ENCODE measurements around the gene XCR1. TPM values are rescaled to one million over a fixed set of nuclear protein-coding genes. Genes with fewer than 3 reads are reported as not detected.

Gene XCR1
- total and polyA plus RNA-seq, 2 donors (not counting 1 experiment from before 2014, with no cell fraction given): 0.01 TPM; not detected in 1

DNA sequence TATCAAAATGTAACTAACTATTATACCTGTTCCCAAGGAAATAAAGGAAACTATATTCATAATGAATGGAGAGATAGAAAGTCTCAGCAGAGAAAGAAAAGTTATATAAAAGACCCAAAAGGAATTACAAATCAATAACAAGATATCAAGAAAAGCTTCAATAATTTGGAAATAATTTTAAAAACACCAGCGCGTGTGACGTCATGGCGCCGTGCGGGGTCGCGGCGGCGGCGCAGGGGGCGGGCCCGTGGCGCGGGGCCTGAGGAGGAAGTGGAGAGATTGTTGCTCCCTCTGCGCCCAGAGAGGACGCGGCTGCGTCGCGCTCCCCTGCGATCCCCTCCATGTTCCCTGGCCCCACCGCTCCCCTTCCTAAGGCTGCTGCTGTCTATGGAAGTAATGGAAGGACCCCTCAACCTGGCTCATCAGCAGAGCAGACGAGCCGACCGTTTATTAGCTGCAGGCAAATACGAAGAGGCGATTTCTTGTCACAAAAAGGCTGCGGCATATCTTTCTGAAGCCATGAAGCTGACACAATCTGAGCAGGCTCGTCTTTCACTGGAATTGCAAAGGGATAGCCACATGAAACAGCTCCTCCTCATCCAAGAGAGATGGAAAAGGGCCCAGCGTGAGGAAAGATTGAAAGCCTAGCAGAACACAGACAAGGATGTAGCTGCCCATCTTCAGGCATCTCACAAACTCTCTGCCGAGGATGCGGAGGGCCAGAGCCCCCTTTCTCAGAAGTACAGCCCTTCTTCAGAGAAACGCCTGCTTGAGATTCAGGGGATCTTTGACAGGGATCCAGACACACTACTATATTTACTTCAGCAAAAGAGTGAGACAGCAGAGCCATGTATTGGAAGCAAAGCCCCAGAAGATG is 4.1 kb downstream of the XCR1 start:
- Mint-ChIP-seq H3K9me3 (ENCODE audit: insufficient read depth) (peaks cover 6% of the 10 kb centered on the region), H3K27ac (no peak overlapping the region), H3K27me3 (peaks cover 19% of the 10 kb centered on the region), H3K4me3 (no peak overlapping the region), H3K4me1 (no peaks in the 10 kb centered on the region)
- TF ChIP-seq EZH2 (IDR thresholded peaks at IDR 0.05; ENCODE audit: borderline replicate concordance, insufficient read depth, low read depth, low read length, poor library complexity, severe bottlenecking): no peak
- TF ChIP-seq, protein P1, sequence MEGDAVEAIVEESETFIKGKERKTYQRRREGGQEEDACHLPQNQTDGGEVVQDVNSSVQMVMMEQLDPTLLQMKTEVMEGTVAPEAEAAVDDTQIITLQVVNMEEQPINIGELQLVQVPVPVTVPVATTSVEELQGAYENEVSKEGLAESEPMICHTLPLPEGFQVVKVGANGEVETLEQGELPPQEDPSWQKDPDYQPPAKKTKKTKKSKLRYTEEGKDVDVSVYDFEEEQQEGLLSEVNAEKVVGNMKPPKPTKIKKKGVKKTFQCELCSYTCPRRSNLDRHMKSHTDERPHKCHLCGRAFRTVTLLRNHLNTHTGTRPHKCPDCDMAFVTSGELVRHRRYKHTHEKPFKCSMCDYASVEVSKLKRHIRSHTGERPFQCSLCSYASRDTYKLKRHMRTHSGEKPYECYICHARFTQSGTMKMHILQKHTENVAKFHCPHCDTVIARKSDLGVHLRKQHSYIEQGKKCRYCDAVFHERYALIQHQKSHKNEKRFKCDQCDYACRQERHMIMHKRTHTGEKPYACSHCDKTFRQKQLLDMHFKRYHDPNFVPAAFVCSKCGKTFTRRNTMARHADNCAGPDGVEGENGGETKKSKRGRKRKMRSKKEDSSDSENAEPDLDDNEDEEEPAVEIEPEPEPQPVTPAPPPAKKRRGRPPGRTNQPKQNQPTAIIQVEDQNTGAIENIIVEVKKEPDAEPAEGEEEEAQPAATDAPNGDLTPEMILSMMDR (IDR thresholded peaks at IDR 0.05): no peak
- ChIA-PET CTCF (interaction anchor here (0.6 kb wide), 1 partner anchor 1967 kb away, joined by 3 read pairs; no protein-coding TSS in a partner anchor), POLR2A (no interaction called here)
- Histone ChIP-seq H3K36me3 (replicated peaks in 1 of 2; ENCODE audit: control extremely low read depth in 1 of 2, control insufficient read depth in 1 of 2, extremely low read depth in 1 of 2, insufficient read depth in 2 of 2, low read length in 1 of 2) (no peaks in the 10 kb centered on the region), H3K4me3 (ENCODE audit: control extremely low read depth in 1 of 5, extremely low read depth in 1 of 5, insufficient read depth in 1 of 5, low read depth in 2 of 5, low read length in 4 of 5) (no peak overlapping the region), H3K4me1 (ENCODE audit: control insufficient read depth in 2 of 2, insufficient read depth in 2 of 2, low read length in 2 of 2) (no peaks in the 10 kb centered on the region), H3K79me2 (ENCODE audit: control insufficient read depth, insufficient read depth, low read length) (no peaks in the 10 kb centered on the region), H3K9ac (ENCODE audit: low read length) (no peak overlapping the region), H4K20me1 (ENCODE audit: control insufficient read depth, insufficient read depth, low read length, poor library complexity, severe bottlenecking) (no peaks in the 10 kb centered on the region), H3K27ac (ENCODE audit: low read length in 2 of 2) (no peak overlapping the region), H3K27me3 (replicated peaks in 1 of 4; ENCODE audit: control extremely low read depth in 1 of 4, control insufficient read depth in 3 of 4, insufficient read depth in 4 of 4, low read length in 3 of 4) (peaks cover 0 to 3% (median 0%) of the 10 kb centered on the region in 4 experiments), H3K4me2 (replicated peaks; ENCODE audit: low read depth, low read length, poor library complexity, severe bottlenecking) (no peak overlapping the region), H2AFZ (ENCODE audit: insufficient read depth, low read depth, low read length, poor library complexity, severe bottlenecking) (no peak overlapping the region), H3K9me3 (ENCODE audit: control extremely low read depth in 1 of 3, control insufficient read depth in 2 of 3, insufficient read depth in 1 of 3, low read length in 2 of 3) (peaks cover 0 to 15% (median 9%) of the 10 kb centered on the region in 3 donors)
- ATAC-seq (ENCODE audit: low read depth) (no peak), DNase-seq (no peak)
- WGBS (ENCODE audit: insufficient coverage): 95% methylated on average over 24 of the region's 34 CpGs
- intact Hi-C loops (cut with micrococcal nuclease): no loop called here

DNA sequence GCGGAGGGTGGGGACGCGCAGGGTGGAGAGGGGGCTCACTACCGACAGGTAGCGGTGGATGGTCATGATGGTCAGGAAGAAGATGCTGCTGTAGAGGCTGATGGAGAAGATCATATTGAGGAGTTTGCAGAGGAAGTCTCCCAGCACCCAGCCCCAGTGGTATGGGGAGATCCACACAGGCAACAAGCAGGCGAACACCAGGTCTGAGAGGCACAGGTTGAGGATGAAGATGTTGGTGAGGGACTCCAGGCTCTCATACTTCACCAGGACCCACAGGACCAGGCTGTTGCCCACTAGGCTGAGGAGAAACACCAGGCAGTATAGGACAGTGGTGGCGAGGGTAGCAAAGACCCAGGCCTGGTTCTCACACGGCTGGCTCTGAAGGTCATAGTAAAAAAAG is 5.8 kb downstream of the XCR1 start:
- Histone ChIP-seq H4K20me1 (ENCODE audit: control insufficient read depth, insufficient read depth, low read length, poor library complexity, severe bottlenecking) (no peaks in the 10 kb centered on the region), H2AFZ (ENCODE audit: insufficient read depth, low read depth, low read length, poor library complexity, severe bottlenecking) (no peak overlapping the region), H3K4me3 (ENCODE audit: control extremely low read depth in 1 of 5, extremely low read depth in 1 of 5, insufficient read depth in 1 of 5, low read depth in 2 of 5, low read length in 4 of 5) (no peak overlapping the region), H3K4me2 (replicated peaks; ENCODE audit: low read depth, low read length, poor library complexity, severe bottlenecking) (no peak overlapping the region), H3K27me3 (replicated peaks in 1 of 4; ENCODE audit: control extremely low read depth in 1 of 4, control insufficient read depth in 3 of 4, insufficient read depth in 4 of 4, low read length in 3 of 4) (peaks cover 0 to 3% (median 0%) of the 10 kb centered on the region in 4 experiments), H3K27ac (ENCODE audit: low read length in 2 of 2) (no peak overlapping the region), H3K9ac (ENCODE audit: low read length) (no peak overlapping the region), H3K4me1 (ENCODE audit: control insufficient read depth in 2 of 2, insufficient read depth in 2 of 2, low read length in 2 of 2) (no peaks in the 10 kb centered on the region), H3K36me3 (replicated peaks in 1 of 2; ENCODE audit: control extremely low read depth in 1 of 2, control insufficient read depth in 1 of 2, extremely low read depth in 1 of 2, insufficient read depth in 2 of 2, low read length in 1 of 2) (no peaks in the 10 kb centered on the region), H3K79me2 (ENCODE audit: control insufficient read depth, insufficient read depth, low read length) (no peaks in the 10 kb centered on the region), H3K9me3 (ENCODE audit: control extremely low read depth in 1 of 3, control insufficient read depth in 2 of 3, insufficient read depth in 1 of 3, low read length in 2 of 3) (no peaks in the 10 kb centered on the region)
- no peak for TF ChIP-seq EZH2 (IDR thresholded peaks at IDR 0.05; ENCODE audit: borderline replicate concordance, insufficient read depth, low read depth, low read length, poor library complexity, severe bottlenecking)
- TF ChIP-seq, protein P1 (IDR thresholded peaks at IDR 0.05): no peak
- no peaks in the 10 kb centered on the region for H3K4me1 Mint-ChIP-seq
- H3K27ac Mint-ChIP-seq: no peak overlapping the region
- intact Hi-C loops (cut with micrococcal nuclease): no loop called here
- no peak for ATAC-seq (ENCODE audit: low read depth)
- no peaks in the 10 kb centered on the region for H3K9me3 Mint-ChIP-seq (ENCODE audit: insufficient read depth)
- POLR2A ChIA-PET: no interaction called here
- peaks cover 19% of the 10 kb centered on the region for H3K27me3 Mint-ChIP-seq
- no peak overlapping the region for H3K4me3 Mint-ChIP-seq
- no peak for DNase-seq
- WGBS (ENCODE audit: insufficient coverage): 96% methylated on average over 7 of the region's 8 CpGs
- CTCF ChIA-PET: no interaction called here

Data from B cell (primary cell).